Measurements from ENCODE around the gene UFSP2. TPM values are rescaled to one million over a fixed set of nuclear protein-coding genes. Genes with fewer than 3 reads are reported as not detected.
"Not testable (repeated sequence)": the region's sequence is repeated elsewhere in the genome, so short reads cannot be mapped to it uniquely, and the experiment has no call there.

The UFSP2 gene
- polyA plus RNA-seq, 1 donor: 81.9 TPM

DNA sequence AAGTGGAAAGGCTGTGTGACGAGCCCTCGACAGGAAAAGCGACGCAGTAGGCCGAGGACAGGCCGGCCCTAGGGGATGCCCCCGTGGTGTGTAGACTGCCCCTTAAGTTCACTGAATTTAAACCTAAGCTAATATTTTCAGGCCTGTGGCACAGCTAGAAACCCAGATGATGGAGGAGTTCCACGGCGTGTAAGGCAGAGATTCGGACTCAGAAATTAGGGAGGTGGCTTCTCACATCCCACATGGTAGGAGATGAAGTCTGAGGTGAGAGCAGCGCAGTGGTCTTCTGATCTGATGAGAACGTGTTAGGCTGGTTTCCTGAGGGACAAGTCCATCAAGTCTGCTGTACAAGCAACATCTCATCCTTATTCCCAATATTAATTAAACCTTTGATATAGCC lies 37.8 kb downstream of the UFSP2 start:
- no peak for DNase-seq

DNA sequence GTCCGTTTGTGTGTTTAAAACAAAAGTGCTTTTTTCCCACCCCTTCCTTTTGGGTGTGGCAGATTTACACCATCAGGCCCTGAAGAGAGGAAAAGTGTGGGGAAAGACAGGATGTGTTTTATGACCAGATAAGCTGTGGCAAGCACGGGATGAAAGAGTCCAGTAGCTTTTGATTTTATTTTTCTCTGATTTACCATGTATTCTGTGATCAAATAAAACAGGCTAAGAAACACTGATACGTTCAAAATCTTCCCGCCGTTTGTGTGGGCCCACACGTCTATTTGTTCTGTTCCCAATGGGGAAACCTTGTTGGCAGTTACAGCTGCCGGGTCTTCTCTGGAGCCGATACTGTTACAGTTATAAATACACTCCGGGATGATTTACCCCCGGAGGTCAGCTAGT lies 40.8 kb downstream of the UFSP2 start:
- DNase-seq: peak; percentile 49

DNA sequence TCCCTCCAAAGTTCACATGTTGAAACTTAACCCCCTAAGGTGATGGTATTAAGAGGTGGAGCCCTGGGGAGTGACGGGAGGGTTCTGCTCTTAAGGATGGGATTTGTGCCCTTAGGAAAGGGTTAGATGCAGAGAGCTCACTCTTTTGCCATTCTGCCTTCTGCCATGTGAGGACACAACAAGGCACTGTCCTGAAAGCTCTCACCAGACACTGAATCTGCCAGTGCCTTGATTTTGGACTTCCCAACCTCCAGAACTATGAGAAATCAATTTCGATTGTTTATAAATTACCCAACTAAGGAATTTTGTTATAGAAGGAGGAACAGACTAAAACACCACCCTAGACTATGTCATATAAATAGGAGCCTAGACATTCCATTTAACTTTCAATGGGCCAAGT lies 41.7 kb downstream of the UFSP2 start:
- DNase-seq: no peak

DNA sequence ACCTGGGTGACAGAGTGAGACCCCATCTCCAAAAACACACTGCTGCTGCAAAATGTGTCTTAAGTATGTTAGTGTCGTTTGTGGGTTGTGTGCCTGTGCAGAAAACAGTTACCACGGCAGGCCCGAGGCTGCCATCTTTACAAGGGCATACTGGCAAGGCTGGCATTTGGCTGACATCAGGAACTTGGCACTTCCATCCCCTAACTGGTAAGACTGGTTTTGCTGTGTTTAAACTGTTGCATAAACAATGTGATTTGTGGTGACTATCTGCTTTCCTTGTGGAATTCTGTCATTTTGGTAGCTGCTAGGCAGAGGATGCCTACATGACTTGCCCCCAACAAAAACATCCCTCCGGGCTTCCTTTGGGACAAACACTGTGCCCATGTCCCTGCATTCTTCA lies 42.3 kb downstream of the UFSP2 start:
- DNase-seq: no peak

DNA sequence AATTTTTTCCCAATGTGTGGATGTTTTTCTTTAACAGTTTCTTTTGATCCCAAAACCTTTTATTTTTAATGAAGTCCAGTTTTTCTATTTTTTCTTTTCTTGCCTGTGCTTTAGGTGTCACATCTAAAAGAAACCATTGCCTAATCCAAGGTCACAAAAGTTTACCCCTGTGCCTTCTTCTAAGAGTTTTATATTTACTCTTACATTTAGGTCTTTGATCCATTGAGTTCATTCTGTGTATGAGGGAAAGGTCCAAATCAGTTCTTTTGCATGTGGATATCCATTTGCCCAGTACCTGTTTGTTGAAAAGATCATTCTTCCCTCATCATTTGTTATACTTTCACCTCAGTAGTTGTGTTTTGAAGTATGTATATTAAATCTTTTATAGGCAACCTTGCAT lies 43.0 kb downstream of the UFSP2 start:
- DNase-seq: no peak

DNA sequence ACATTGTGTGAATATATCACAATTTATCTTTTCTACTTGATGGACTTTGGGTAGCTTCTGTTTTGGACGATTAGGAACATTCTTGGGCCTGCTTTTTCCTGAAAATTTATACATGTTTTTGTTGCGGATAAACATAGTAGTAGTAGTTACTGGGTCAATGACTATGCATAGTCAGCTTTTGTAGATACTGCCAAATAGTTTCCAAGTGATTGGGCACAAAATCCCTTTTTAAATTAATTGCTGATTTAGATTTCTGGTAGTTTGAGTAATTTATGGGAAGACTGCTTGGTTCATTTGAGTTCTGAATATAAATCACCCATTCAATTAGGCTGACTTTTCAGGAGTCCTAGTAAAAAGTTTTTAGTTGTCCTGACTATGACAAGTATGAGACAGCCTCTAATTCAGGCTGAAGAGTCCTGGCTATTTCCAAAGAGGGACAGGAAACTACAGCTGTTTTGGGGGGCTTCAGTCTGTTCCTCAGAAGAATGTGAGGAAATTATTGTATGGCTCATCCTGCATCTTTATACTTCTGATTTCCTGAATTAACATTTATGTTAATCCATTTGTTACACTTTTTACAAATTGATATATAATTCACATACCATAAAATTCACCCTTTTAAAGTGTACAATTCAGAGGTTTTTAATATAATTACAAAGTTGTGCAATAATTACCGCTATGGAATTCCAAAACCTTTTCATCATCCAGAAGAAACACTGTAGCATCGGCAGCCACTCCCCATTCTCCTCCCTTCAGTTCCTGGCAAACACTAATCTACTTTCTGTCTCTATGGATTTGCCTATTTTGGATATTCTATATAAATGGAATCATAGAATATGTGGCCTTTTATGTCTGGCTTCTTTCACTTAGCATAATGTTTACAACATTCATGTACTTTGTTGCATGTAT lies 44.2 kb downstream of the UFSP2 start:
- DNase-seq: no peak

DNA sequence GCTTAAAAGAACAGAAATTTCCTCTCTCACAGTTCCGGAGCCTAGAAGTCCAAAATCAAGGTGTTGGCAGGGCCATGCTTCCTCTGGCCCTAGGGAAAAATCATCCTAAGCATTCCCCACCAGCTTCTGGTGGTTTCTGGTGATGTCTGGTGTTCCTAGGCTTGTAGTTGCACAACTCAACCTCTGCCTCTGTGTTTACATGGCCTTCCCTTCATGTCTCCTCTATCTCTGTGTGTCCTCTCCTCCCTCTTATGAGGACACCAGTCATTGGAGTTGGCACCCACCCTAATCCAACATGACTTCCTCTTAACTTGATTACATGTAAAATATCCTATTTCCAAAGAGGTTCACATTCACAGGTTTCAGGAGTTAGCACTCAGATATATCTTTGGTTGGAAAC lies 45.4 kb downstream of the UFSP2 start:
- no peak for DNase-seq

DNA sequence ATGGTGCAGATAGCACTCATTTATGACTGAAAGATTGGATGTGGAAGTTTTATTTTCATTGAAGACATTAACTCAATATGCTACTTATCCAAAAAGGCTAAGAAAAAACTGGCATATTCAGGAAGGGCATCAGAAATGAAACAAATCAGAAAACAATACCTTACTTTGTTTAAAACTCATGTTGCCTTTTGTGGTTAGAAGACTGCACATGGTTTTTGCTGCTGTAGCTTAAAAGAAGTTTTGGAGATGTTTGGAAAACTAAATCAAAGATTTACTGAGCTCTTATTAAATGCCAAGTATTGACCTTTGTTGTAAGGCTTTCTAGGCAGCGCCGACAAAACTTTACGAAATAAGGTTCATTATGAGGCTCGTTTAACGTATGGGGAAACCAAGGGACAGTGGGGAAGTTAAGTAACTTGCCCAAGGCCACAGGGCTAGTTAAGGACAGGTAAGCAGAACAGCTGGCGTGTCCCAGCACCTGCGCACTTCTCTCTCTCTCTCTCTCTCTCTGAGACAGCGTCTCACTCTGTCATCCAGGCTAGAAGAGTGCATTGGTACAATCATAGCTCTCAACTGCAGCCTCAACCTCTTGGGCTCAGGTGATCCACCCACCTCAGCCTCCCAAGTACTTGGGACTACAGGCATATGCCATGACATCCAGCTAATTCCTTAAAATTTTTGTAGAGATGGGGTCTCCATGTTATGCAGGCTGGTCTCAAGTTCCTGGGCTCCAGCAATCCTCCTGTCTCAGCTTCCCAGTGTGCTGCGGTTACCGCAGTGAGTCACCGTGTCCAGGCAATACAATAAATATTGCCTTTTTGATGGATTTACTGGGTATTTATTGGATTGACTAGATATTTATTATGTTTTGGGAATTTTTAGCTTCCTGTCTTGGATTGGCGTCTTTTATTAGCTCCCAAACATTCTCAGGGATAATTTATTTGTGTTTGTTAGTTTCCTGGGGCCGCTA lies 46.2 kb downstream of the UFSP2 start:
- DNase-seq: no peak

DNA sequence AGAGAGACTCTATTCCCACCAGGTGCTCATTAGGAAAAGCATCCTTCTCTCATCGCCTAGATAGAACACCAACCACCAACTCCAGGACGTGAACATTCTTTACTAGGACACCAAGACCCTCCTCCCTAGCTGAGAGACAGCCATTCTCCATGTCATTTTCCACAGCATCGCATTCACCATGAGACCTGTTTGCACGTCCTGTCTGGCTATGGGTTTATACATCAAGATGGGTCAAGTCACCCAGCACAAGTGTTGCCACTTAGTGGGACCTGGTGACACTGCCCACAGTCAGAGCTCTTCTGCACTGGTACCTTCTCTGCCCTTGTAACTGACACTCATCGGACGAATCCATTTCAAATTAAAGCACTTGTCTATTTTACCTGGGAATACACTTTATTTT lies 47.5 kb downstream of the UFSP2 start:
- no peak for DNase-seq

DNA sequence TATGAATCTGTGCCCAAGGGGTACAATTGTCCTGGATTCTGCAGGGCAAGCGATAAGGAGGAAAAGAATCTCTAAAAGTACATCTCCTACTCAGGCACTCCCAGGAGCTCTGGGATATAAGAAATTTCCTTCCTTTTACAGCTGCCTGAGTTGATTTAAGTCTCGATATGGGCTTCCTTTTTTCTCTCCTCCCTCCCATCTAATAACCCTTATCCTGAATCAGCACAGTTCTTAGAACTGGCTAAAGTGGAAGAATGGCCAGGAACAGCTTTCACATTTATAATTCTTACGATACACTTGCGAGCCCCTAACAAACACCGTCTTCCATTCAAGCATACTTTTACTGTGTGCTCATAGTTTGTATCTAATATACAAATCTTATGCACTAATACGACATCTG lies 51.2 kb downstream of the UFSP2 start:
- no peak for DNase-seq

DNA sequence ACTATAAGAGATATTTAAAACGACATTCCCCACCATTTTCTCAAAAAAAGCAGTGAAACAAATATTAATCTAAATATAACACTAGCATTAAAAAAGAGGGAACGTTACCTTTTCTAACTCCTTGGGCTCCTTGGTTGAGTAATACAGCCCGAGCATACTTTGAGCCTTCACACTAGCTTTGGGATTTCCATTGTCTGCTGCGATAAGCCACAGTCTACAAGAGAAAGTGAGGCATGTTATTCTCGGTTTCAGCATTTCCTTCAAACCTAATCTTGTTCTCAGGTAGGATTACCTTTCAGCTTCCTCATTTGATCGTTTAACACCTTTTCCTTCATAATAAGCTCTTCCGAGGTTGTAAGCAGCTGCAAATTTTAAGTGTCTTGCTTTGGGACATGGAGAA lies 51.7 kb downstream of the UFSP2 start:
- no peak for DNase-seq

DNA sequence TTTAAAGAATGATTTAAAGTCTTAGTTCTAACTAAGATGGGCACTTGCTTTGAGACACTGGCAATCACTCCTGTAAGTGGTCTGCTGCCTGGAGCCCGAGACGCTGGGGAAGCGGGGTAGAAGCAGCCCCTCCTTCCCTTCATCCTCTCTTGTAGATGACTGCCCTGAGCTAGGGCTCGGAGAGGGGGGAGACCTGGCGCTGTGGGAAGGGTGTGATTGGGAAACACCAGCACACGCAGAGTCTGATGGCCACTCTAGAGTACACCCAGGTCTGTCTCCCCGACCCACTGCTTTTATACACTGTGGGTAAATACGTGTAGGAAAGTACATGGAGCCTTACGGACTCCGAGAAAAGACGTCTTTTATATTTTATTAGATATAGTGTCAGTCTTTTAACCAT lies 54.1 kb downstream of the UFSP2 start:
- no peak for DNase-seq

DNA sequence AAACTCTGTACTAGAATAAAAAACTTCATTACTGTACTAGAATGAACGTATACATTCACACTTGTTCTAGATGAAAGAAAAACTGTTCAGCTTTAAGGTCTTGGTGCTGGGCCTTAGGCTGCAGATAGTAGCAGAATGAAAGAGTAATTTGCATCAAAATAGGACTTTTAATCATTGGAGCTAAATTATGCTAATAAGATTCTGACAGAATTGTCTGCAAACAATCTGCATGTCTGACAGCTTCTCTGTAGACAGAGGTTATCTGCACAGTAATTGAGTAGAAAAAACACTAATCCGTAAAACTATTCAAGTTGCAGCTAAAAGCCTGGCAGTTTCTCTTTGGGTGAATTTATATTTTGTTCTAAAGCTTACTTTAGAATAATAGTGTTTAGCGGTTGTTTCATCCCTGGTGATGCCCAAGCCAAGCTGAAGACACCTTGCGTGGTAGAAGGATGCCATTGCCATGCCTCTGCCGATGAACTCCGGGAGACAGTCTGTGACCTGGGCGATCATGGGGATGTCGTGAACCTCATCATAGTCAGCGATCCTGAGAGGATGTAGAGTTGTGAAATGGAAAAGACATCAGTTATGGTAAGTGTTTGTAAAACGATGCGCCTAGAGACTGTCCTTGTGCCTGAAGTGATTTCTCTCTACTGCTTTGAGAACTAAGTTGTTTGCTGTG lies 55.4 kb downstream of the UFSP2 start:
- no peak for DNase-seq

DNA sequence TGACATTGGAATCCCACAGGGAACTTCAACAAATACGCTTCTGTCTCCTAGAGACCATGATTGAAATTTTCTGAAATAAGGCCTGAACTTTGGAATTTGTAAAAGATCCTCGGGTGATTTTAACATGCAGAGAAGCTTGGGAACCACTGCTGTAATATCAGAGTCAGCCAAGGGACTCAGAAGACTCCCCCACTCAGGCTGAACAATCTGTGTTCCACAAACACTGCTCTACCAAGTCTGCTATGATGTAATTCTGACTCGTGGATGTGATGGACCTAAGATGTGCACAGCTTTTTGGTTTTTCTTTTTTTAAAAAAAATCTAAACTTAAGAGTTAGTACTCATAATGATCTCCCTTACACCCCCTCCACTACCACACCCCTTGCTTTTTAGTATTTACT lies 56.0 kb downstream of the UFSP2 start:
- DNase-seq: no peak

DNA sequence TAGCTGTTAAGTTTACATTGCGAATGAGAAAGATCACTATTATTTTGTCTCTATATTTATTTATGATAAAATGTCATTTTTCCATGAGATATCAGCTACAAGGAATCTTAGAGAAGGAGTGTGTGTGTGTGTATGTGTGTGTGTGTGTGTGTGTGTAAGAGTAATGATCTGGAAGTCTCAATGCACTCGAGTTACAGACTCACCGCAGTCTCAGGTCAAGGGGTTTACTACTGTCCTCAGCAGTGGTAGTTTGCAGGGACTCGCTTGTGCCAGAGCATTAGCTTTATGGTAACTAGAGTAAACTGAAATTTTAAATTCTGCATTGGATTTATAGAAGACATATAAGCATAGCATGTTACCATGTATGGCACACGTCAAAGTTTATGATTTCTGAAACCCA lies 60.9 kb downstream of the UFSP2 start:
- DNase-seq: peak; percentile 53

DNA sequence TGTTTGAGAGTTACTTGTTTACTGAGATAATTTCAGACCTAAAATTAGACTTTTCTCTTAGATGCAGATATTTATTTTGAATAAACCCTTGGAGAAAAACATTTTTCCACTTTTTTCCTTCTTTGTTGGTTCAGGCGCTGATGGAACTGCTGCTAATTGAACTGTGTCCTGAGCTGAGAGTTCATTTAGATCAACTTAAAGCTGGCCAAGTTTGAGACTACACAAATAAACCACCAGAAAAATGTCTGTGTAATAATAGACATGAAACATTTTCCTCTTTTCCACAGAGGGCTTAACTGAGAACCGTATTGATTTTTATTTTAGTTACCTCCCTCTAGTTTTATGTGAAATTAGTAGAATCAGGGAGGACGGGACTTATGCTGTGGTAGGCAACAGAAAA lies 62.5 kb downstream of the UFSP2 start:
- no peak for DNase-seq

DNA sequence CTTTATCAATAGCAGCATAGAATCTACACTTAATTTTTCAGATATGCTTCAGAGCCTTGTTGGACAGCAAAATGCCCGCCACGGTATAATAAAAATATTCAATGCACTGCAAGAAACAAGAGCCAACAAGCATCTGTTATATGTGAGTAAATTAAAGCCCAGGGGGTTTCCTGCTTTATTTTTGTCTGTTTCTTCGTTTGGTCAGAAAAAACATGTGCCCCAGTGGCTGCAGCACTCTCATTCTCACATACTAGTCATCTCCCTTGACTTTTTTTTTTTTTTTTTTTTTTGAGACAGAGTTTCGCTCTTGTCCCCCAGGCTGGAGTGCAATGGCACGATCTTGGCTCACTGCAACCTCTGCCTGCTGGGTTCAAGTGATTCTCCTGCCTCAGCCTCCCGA lies 63.2 kb downstream of the UFSP2 start:
- DNase-seq: not testable (repeated sequence)

DNA sequence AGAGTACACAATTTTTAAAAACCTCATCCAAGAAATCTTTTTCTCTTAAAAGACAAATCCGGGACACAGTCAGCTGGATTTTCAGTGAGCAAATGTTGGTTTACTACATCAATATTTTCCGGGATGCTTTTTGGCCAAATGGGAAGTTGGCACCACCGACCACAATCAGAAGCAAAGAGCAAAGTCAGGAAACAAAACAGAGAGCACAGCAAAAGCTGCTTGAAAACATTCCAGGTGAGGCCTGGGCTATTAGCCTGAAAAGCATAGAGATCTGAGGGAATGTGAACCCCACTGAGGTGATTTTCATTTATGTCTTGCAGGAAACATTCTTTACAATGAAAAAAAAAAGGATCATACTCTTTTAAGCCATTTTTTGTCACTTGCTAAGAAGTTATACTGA lies 63.9 kb downstream of the UFSP2 start:
- no peak for DNase-seq

DNA sequence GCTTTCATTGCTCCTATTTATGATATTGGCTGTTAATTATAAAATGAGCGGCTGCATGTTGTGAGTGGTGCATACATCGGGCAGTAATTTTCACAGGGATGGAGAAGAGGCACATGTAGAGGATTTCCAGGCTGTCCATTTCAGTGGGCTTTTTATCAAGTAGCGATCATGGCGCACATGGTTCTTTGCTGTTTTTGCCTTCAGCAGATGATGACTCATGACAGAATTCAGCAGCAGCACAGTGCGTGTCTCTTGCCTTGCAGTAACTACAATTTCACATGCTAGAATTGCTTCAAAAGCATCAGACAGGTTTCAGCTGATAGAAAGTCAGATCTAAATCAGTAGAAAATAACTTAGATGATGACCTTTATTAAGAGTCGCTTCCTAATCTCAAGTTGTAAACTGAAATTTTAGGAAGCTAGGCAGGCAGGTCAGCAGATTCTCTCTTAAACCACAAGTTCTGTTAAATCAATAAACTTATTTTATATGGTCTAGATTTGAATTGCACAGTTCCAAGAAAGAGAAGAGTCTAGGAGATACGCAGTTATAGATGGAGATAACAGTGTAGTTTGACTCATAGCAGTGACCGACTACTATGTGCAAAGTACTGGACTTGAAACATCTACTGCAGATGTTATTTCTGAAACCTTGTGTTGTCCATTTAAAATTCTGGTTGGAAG lies 65.9 kb downstream of the UFSP2 start:
- no peak for DNase-seq

DNA sequence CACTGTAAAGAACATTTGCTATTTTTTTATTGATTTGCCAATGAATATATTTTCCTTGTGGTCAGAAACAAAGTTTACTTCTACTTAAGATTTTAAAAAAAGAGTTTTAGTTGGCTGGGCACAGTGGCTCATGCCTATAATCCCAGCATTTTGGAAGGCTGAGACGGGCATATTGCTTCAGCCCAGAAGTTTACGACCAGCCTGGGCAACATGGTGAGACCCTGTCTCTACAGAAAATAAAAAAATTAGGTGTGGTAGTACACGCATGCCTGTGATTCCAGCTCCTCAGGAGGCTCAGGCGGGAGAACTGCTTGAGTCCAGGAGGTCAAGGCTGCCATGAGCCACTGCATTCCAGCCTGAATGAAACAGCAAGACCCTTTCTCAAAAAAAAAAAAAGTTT lies 66.8 kb downstream of the UFSP2 start:
- no peak for DNase-seq

DNA sequence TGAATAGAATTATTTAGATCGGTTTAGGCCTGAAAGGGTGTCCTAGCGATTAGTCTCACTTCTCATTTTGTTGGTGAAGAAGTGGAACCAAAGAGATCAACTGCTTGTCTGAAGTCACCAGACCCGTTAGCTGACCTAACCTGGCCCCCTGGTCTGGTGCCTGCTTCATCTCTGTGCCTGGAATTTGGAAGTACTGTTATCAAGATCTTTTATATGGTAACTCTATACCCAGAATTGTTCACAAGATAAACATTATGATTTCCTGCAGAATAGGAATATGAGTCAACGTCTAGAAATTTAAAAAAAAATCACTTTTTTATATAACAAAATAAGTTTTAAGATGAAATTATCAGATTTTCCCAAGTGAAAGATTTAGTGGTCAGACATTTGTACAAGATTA lies 67.2 kb downstream of the UFSP2 start:
- DNase-seq: no peak
